ENCODE results near the gene IDH3A.

IDH3A gene

GRCh38 chr15:78178064-78178463 is 28.9 kb downstream of the IDH3A start:
- TF ChIP-seq CTCF (conservative IDR thresholded peaks at IDR 0.05; ENCODE audit: low read length) = no peak
- no peak for TF ChIP-seq EZH2phosphoT487 (IDR thresholded peaks at IDR 0.05; ENCODE audit: borderline replicate concordance)
- Histone ChIP-seq H3K79me2 (ENCODE audit: insufficient read depth, low read length) (no peaks in the 10 kb centered on the region), H3K9ac (ENCODE audit: low read depth, low read length, poor library complexity, severe bottlenecking) (no peak overlapping the region), H3K9me3 (ENCODE audit: insufficient read depth, low read depth, low read length) (no peaks in the 10 kb centered on the region), H3K9me2 (replicated peaks; ENCODE audit: low read depth, low read length) (no peaks in the 10 kb centered on the region), H3K4me2 (ENCODE audit: low read depth, low read length, poor library complexity, severe bottlenecking) (no peak overlapping the region), H3K4me3 (ENCODE audit: low read length, poor library complexity, severe bottlenecking) (no peak overlapping the region), H3K27me3 (ENCODE audit: insufficient read depth, low read length, poor library complexity, severe bottlenecking) (no peaks in the 10 kb centered on the region), H3F3A (ENCODE audit: low read depth) (no peaks in the 10 kb centered on the region), H3K36me3 (ENCODE audit: insufficient read depth, low read length) (no peaks in the 10 kb centered on the region), H4K20me1 (ENCODE audit: insufficient read depth, low read length, poor library complexity, severe bottlenecking) (no peaks in the 10 kb centered on the region), H2AFZ (ENCODE audit: low read length) (no peak overlapping the region), H3K4me1 (ENCODE audit: insufficient read depth, low read length, poor library complexity, severe bottlenecking) (peaks cover 30% of the 10 kb centered on the region)

DNA sequence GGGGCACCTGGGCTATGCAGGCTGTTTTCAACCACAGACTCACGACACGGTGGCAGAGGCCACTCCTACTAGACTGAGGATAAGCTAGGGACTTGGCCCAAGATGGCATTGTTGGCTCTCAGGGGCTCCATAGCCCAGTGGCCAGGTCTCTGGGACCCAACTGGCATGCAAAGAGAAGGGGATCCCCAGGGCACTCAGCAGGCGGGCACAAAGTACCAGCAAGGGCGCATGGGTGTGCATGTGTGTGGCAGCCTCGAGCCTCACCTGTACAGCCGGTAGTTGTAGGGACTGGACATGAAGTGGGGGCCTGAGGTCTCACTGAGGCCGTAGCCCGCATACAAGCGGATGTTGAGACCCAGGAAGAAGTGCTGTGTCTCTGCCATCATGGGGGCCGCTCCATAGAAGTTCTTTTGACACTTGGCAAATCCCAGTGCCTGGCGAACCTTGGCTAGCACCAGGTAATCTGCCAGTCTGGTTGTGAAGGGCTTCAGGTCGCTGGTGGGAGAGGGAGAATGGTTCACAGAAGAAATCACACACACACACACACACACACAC is 30.2 kb downstream of the IDH3A start:
- Histone ChIP-seq H3K4me2 (ENCODE audit: low read depth, low read length, poor library complexity, severe bottlenecking) (no peak overlapping the region), H3K4me1 (ENCODE audit: insufficient read depth, low read length, poor library complexity, severe bottlenecking) (peaks cover 18% of the 10 kb centered on the region), H3F3A (ENCODE audit: low read depth) (no peaks in the 10 kb centered on the region), H2AFZ (ENCODE audit: low read length) (no peak overlapping the region), H4K20me1 (ENCODE audit: insufficient read depth, low read length, poor library complexity, severe bottlenecking) (no peaks in the 10 kb centered on the region), H3K4me3 (ENCODE audit: low read length, poor library complexity, severe bottlenecking) (no peak overlapping the region), H3K9me2 (replicated peaks; ENCODE audit: low read depth, low read length) (no peaks in the 10 kb centered on the region), H3K36me3 (ENCODE audit: insufficient read depth, low read length) (no peaks in the 10 kb centered on the region), H3K79me2 (ENCODE audit: insufficient read depth, low read length) (no peaks in the 10 kb centered on the region), H3K9ac (ENCODE audit: low read depth, low read length, poor library complexity, severe bottlenecking) (no peak overlapping the region), H3K27me3 (ENCODE audit: insufficient read depth, low read length, poor library complexity, severe bottlenecking) (no peaks in the 10 kb centered on the region), H3K9me3 (ENCODE audit: insufficient read depth, low read depth, low read length) (no peaks in the 10 kb centered on the region)
- TF ChIP-seq CTCF (conservative IDR thresholded peaks at IDR 0.05; ENCODE audit: low read length) (no peak), EZH2phosphoT487 (IDR thresholded peaks at IDR 0.05; ENCODE audit: borderline replicate concordance) (no peak)

GRCh38 chr15:78179906-78180305 is 30.7 kb downstream of the IDH3A start:
- H2AFZ ChIP-seq (ENCODE audit: low read length) = no peak overlapping the region
- no peaks in the 10 kb centered on the region for H4K20me1 ChIP-seq (ENCODE audit: insufficient read depth, low read length, poor library complexity, severe bottlenecking)
- no peak overlapping the region for H3K9ac ChIP-seq (ENCODE audit: low read depth, low read length, poor library complexity, severe bottlenecking)
- no peaks in the 10 kb centered on the region for H3K9me3 ChIP-seq (ENCODE audit: insufficient read depth, low read depth, low read length)
- no peak overlapping the region for H3K4me2 ChIP-seq (ENCODE audit: low read depth, low read length, poor library complexity, severe bottlenecking)
- no peaks in the 10 kb centered on the region for H3F3A ChIP-seq (ENCODE audit: low read depth)
- TF ChIP-seq CTCF (conservative IDR thresholded peaks at IDR 0.05; ENCODE audit: low read length) (no peak), EZH2phosphoT487 (IDR thresholded peaks at IDR 0.05; ENCODE audit: borderline replicate concordance) (no peak)
- H3K79me2 ChIP-seq (ENCODE audit: insufficient read depth, low read length) = no peaks in the 10 kb centered on the region
- H3K36me3 ChIP-seq (ENCODE audit: insufficient read depth, low read length) = no peaks in the 10 kb centered on the region
- peaks cover 14% of the 10 kb centered on the region for H3K4me1 ChIP-seq (ENCODE audit: insufficient read depth, low read length, poor library complexity, severe bottlenecking)
- H3K4me3 ChIP-seq (ENCODE audit: low read length, poor library complexity, severe bottlenecking) = no peak overlapping the region
- no peaks in the 10 kb centered on the region for H3K27me3 ChIP-seq (ENCODE audit: insufficient read depth, low read length, poor library complexity, severe bottlenecking)
- no peaks in the 10 kb centered on the region for H3K9me2 ChIP-seq (replicated peaks; ENCODE audit: low read depth, low read length)

Data from Loucy (cell line).